Heart right ventricle (tissue), 16 donors: ENCODE results near the gene COL6A3. TPM values are rescaled to one million over a fixed set of nuclear protein-coding genes. Genes with fewer than 3 reads are reported as not detected.

Experiments used
- ATAC-seq, 8 donors: fragments of 200-7000 bp; cut with Tn5 transposase; one replicate each; pipeline ENCODE4 v1.9.1; 2020; ENCODE audit warnings: mild to moderate bottlenecking in 8 of 8, moderate library complexity in 8 of 8, moderate number of reproducible peaks in 1 of 8
- DNase-seq, 2 donors: peaks; one replicate each; pipeline ENCODE4 v3.0.0-alpha.2; 2020
- H3K27ac ChIP-seq, 10 donors: fragments of 200-600 bp; sonication (generic) in 2 of 10; one replicate each; pipeline versions ENCODE4 v1.5.0 to v1.8.0; 2020 to 2022; ENCODE audit warnings: mild to moderate bottlenecking in 3 of 10
- H3K27me3 ChIP-seq, 7 donors: fragments of 200-600 bp; one replicate each; pipeline ENCODE4 v1.8.0; 2021 to 2022; ENCODE audit warnings: mild to moderate bottlenecking in 2 of 7
- H3K36me3 ChIP-seq, 9 donors: fragments of 200-600 bp; sonication (generic) in 1 of 9; one replicate each; pipeline versions ENCODE4 v1.5.0 to v1.8.0; 2020 to 2022; ENCODE audit warnings: mild to moderate bottlenecking in 2 of 9
- H3K4me1 ChIP-seq, 9 donors: fragments of 200-600 bp; sonication (generic) in 1 of 9; one replicate each; pipeline versions ENCODE4 v1.5.0 to v1.8.0; 2020 to 2022; ENCODE audit warnings: mild to moderate bottlenecking in 4 of 9
- H3K4me3 ChIP-seq, 10 donors: fragments of 200-600 bp; sonication (generic) in 2 of 10; one replicate each; pipeline versions ENCODE4 v1.5.0 to v1.8.0; 2020 to 2022; ENCODE audit warnings: mild to moderate bottlenecking in 7 of 10, moderate library complexity in 2 of 10
- H3K9me3 ChIP-seq, 11 donors: fragments of 200-600 bp in 10 of 11; sonication (generic) in 2 of 11; one replicate each; pipeline versions ENCODE4 v1.5.0 to v1.8.0; 2013 to 2022; ENCODE audit warnings: mild to moderate bottlenecking in 2 of 11, control low read depth in 1 of 11, moderate library complexity in 1 of 11
- CTCF ChIP-seq, 9 donors: fragments of 200-600 bp; sonication (generic) in 2 of 9; IDR thresholded peaks; one replicate each; pipeline versions ENCODE4 v1.5.0 to v1.8.0; 2021 to 2022; ENCODE audit warnings: antibody characterized with exemption in 9 of 9, mild to moderate bottlenecking in 5 of 9, moderate library complexity in 1 of 9
- WGBS, 2 donors: extraction: QIAGEN DNeasy Blood & Tissue Kit; methylation state at CpG; one replicate each; pipeline ENCODE4 v1.1.7; 2013; ENCODE audit warnings: inconsistent platforms in 1 of 2; 5-methylcytosine and 5-hydroxymethylcytosine counted together
- intact Hi-C, 10 donors: fragments of 100-400 bp; cut with DNase I; formaldehyde crosslinking; loops; one replicate each; pipeline versions ENCODE4 v1.11.1 to v1.14.2; 2022
- polyA plus RNA-seq, 2 donors: library from polyadenylated mRNA; stranded (reverse); fragments of 200-250 nt; gene quantifications; one replicate each; pipeline ENCODE4 v1.2.3, GENCODE V29; 2013
- total RNA-seq, 10 donors: library from RNA; stranded (reverse); fragmentation: NEBNext Ultra II Directional in 3 of 10; extraction: Animal tissue kit (Norgen Biotek cat#: 25700) in 3 of 10; gene quantifications; one replicate each; pipeline versions ENCODE4 v1.2.1 to v1.2.4, GENCODE V29; 2021 to 2023
- donor health status: Arrhythmogenic right ventricular cardiomyopathy.
- donor health status: ischemic (EF 13 %, LVEDD 7.1; RV severe dilation, severe dysfunction).
- donor health status: healthy with polysubstance abuse.
- donor health status: DM: no; HTN: yes; CAD: no.
- donor health status: DM: no; HTN: no; CAD: no.
- donor health status: ischemic (EF 25% LVEDD 6.9; RV normal size, moderate dysfunction).
- donor health status: ischemic (EF 25% LVEDD 5.7; RV mildly dilated, moderate dysfunction).
- donor health status: healthy.
- donor health status: DM: yes; HTN: yes; CAD: no.
- donor health status: Ischemic cardiomyopathy.
- donor health status: ischemic (EF 35%, LVEDD 5.7; RV mildly dilated, moderate dysfunction).
- donor health status: nonischemic (EF 11% LVEDD 7.7; RV severe dilation, severe dysfunction).
- donor health status: DM: yes; HTN: yes; CAD: no.
- donor health status: PGD.
- donor health status: ischemic (EF 29% LVEDD 5.4; RV normal size, mild dysfunction).
- donor health status: nonischemic (EF 23%, LVEDD 6.1; RV moderate dilation, normal function).

COL6A3 gene
- total and polyA plus RNA-seq, 12 donors, result 27.7 to 222 (median 47.5) TPM

DNA sequence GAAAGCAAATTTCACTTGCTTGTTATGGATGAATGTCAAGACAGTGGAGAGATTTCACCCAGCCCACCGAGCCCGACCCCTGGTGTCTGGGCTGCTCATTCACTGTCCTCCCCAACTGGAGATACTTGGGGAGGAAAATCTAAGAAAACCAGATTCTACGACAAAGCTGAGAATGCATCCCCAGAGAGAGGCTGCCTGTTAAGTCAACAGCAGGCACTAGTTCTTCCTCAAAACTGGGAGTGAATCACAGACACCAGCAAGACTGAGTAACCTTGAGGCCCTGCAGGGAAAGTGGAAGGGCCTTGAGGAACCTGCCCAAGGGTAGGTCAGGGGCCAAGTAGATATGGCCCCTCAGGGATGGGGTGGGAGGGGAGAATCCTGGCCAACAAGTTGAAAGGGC is 38.9 kb upstream of the COL6A3 start:
- H3K4me1 ChIP-seq, result peaks cover 16 to 65% (median 43%) of the 10 kb centered on the region in 9 donors
- no peak for ATAC-seq
- H3K27ac ChIP-seq, result peak overlapping the region in 2 of 10 donors; percentile 47 to 70
- H3K36me3 ChIP-seq, result no peaks in the 10 kb centered on the region
- TF ChIP-seq CTCF (IDR thresholded peaks at IDR 0.05), result no peak
- H3K27me3 ChIP-seq, result peaks cover 0 to 12% (median 0%) of the 10 kb centered on the region in 7 donors
- H3K4me3 ChIP-seq, result no peak overlapping the region
- DNase-seq, result no peak
- 81 to 85% methylated on average over 3 of the region's 3 CpGs for WGBS, 2 donors
- intact Hi-C loops, result no loop called here
- H3K9me3 ChIP-seq, result no peaks in the 10 kb centered on the region

DNA sequence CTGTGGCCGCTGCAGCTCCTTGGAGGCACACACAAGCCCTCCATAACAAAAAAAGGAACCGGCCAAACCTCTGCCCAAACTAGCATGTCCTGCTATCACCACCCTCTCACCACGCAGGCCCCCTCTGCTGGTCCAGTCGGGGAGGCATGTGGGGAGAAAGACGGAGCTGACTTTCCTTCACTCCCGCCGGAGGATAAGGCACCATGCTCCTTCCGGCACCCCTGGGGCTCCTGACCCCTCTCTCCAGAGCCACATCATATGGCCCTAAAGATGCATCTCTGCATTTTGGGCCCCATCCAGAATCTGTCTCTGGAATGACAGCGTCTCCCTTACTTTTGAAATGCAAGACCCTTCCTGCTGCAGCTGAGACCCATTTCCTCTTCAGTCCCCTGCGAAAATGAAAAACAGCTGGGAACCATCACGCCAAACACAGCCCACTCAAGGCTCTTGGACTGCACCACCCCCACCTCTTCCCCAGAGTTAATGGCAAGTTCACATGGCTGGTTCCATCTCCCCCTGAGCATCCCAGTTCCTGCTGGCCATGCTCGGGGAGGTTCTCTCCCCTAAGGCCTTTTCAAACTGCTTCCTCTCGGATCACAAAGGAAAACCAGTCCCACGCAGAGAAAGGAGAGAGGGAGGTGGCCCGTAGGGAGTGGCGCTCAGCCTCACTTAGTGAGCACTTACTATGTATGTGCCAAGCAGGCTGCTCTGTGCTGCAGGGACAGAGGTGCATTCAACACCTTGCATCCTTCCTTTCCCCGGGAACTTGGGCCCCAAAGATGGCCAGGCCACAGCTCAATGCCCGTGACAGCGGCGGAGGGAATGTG is 37.9 kb upstream of the COL6A3 start:
- DNase-seq (peak in 1 of 2 donors; percentile 55), ATAC-seq (peak in 4 of 8 donors; percentile 17 to 52 (median 28))
- TF ChIP-seq CTCF (IDR thresholded peaks at IDR 0.05), result peak in 4 of 9 donors; percentile 12 to 36 (median 16)
- Histone ChIP-seq H3K27me3 (peaks cover 0 to 12% (median 0%) of the 10 kb centered on the region in 7 donors), H3K27ac (peak overlapping the region in 9 of 10 donors; percentile 2 to 70 (median 46)), H3K9me3 (no peaks in the 10 kb centered on the region), H3K36me3 (no peaks in the 10 kb centered on the region), H3K4me1 (peaks cover 16 to 64% (median 43%) of the 10 kb centered on the region in 9 donors), H3K4me3 (no peak overlapping the region)
- intact Hi-C loops, result no loop called here
- WGBS, 2 donors, result 46 to 47% methylated on average over 20 of the region's 20 CpGs

DNA sequence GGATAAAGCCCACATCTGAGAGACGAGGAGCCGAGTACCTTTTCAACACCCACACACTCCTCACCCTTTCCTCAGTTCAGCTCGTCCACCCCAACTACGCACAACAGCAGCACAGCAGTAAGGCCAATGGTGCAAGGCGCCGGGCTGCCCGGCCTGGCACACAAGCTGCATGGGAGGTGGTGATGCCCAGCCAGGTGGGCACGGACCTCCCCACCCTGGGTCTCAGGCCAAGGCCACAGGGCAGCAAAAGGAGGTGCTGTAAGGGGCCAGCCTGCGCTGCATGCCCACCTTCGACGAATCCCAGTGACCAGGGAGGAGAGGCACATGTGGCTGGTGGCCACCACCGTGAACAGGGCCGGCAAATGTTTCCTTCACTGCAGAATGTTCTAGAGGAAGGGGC is 36.6 kb upstream of the COL6A3 start:
- TF ChIP-seq CTCF (IDR thresholded peaks at IDR 0.05), result no peak
- Histone ChIP-seq H3K9me3 (no peaks in the 10 kb centered on the region), H3K36me3 (no peaks in the 10 kb centered on the region), H3K4me3 (no peak overlapping the region), H3K27ac (peak overlapping the region in 3 of 10 donors; percentile 70 to 89 (median 78)), H3K4me1 (peaks cover 15 to 51% (median 39%) of the 10 kb centered on the region in 9 donors), H3K27me3 (peaks cover 0 to 12% (median 0%) of the 10 kb centered on the region in 7 donors)
- 86 to 95% methylated on average over 13 of the region's 13 CpGs for WGBS, 2 donors
- peak in 1 of 8 donors; percentile 8 for ATAC-seq
- no peak for DNase-seq
- intact Hi-C loops, result no loop called here

- Histone ChIP-seq H3K4me1 (peaks cover 14 to 49% (median 37%) of the 10 kb centered on the region in 9 donors), H3K9me3 (no peaks in the 10 kb centered on the region), H3K27ac (peak overlapping the region; percentile 22 to 89 (median 75)), H3K27me3 (peaks cover 0 to 12% (median 0%) of the 10 kb centered on the region in 7 donors), H3K4me3 (no peak overlapping the region), H3K36me3 (no peaks in the 10 kb centered on the region)
- ATAC-seq, result peak in 1 of 8 donors; percentile 1
- no peak for TF ChIP-seq CTCF (IDR thresholded peaks at IDR 0.05)
- WGBS, 2 donors, result 86 to 91% methylated on average over 6 of the region's 6 CpGs
- intact Hi-C loops, result no loop called here
- DNase-seq, result no peak
These were observed 36.1 kb upstream of the COL6A3 start for GRCh38 chr2:237450108-237450507.
